Activated effector memory CD4-positive, alpha-beta T cell treated with Interleukin-2 at 50 U/mL for 16 hours (primary cell): ENCODE measurements around the gene ZNF467.

Experiments
- DNase-seq: peaks from one replicate; pipeline ENCODE4 v3.0.0-alpha.2; 2020

The ZNF467 gene

DNA sequence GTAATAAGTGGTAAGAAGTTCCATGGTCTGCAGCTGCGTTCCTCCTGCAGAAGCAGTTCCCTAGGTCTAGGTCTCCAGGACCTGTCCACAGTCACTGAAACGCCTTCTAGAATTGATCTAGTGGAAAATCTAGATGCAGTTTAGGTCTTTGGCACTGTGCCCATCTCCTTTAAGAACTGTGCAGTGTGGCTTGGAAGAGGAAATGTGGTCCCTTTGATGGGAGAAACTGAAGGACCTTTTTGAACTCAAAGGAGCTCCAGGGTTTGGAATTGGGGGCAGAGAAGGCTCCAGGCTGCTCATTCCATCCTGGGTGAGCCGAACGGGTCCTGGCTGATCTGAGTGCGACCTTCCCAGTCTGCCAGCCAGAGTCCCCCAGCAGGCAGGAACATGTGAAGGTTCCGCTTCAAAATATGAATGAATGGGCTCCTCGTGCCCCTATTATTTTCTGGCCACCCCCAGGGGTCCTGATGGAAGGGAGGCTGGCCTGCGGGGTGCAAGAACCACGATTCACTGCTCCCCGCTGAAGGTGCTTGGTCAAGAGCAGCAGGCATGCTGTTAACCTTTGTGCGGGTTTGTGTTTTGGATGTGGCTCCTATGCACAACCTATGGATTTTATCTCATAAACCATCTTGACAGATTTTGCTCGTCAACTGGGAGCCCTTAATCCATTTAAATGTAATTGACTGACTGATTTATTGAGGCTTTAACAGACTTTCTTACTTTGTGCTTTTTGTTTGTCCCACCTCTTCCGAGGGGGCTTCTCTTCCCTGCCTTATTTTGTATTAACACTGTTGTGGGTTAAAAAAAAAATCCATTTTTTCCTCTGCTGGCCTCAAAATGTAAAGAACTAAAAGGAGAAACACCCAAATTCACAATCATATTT is 36.7 kb downstream of the ZNF467 start:
- no peak for DNase-seq

DNA sequence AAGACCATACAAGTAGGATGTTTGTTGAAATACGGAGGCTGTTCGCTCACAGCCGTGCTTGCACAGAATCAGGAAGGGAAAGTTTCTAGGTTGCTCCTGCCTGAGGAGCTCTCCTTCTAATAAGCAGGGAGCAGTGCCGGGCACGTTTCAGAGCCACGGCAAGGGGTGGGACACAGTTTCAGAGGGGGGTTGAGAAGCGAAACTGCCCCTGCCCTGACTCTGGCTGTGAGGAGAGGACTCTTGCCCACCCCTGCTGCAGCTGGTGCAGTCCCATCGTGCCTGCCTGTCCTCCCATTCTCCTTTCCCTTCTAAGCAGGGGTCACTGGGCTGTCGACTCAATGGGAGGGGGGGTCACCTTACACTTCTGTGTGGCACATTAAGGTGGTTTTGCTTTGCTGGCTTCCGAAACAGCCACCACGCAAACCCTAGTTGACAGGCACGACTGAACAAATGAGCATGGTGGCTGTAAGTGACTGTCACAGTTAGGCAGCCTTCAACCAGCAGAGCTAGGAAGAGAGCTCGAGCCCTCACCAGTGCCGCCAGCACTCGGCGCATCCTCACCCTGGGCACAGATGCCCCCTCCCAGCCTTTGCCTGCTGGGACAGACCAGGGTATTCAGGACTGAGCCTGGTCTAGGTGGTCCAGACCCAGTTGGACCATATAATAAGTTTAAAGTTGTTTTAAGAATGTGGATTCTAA is 37.5 kb downstream of the ZNF467 start:
- DNase-seq, result no peak

DNA sequence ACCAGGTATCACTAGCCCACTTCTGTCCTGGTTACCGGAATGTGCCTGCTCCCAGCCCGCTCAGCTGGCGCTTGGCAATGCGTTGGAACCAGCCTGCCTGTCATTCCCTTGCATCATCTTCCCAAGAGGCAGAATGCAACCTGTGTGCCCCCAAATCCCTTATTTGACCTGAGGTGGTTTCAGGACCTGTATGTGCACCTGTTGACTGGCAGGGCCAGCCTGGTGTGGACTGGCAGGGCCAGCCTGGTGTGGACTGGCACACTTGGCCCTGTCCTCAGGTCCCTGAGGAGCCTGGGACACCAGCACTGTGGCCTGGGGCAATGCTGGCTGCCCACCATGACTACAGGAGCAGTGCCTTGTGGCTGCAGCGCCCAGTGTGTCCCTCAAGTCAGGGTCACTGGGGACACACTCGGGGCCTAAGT is 38.2 kb downstream of the ZNF467 start:
- DNase-seq, result no peak

DNA sequence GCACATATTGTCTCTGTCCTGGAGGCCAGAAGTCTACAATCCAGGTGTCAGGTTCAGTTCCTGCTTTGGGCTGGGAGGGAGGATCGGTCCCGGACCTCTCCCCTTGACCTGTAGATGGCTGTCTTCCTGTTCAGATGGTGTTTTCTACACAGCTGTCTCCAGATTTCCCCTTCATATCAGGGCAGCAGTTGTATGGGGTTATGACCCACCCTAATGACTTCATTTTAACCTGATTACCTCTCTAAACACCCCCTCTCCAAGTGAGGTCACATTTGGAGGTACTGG is 38.7 kb downstream of the ZNF467 start:
- DNase-seq, result no peak

DNA sequence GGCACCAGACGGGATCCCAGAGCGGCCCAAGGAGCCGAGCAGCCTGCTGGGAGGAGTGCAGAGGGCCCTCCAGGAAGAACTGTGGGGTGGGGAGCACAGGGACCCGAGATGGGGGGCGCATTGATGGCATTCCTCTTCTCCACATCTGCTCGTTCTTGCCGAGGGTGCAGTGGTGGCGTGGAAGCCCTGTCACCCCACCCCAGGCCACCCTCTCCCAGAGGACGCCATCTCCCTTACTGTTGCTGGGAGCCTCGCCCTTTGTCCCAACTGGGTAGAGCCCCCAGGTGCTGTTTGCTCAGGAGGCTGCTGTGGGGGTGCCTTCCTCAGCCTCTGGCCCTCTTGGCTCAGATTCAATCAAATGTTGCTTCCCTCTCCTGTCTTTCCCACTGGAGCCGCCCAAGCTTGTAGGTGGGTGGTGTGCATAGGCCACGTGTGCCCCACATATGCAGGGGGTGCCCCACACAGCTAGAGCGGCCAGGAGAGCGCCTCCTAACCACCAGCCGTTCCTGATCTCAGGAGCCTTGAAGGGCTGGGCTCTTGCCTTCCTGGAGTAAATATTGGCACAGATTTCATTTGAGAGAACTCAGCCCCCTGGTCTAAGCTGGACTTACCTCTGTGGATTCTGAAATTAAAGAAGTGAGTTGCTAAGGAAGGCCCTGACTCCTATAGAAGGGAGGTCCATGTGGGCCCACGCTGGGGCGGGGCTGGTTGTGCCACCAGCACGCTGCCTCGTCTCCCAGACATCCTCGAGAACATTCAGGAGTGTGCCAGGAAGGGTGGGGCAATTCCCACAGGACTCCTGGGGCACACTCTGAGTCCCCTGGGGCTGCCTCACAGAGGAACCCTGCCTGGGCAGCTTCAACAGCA is 39.2 kb downstream of the ZNF467 start:
- DNase-seq, result no peak

DNA sequence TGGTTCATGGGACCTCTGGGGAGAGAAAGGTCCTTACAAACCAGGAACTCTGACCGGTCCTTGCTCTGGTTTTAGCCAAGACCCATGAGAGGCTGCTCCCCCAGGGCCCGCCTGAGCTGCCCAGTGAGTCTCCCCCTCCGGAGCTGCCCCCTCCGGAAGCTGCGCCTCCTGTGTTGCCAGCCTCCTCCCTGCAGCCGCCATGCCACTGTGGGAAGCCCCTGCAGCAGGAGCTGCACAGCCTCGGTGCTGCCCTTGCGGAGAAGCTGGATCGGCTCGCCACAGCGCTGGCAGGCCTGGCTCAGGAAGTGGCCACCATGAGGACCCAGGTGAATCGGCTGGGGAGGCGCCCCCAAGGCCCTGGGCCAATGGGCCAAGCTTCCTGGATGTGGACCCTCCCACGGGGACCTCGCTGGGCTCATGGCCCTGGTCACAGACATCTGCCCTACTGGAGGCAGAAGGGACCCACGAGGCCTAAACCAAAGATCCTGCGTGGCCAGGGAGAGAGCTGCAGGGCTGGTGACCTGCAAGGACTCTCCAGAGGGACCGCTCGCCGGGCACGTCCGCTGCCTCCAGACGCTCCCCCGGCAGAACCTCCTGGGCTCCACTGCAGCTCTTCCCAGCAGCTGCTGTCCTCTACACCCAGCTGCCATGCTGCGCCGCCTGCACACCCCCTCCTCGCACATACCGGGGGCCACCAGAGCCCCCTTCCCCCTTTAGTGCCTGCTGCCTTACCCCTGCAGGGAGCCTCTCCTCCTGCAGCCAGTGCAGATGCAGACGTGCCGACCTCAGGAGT is 40.1 kb downstream of the ZNF467 start:
- no peak for DNase-seq

DNA sequence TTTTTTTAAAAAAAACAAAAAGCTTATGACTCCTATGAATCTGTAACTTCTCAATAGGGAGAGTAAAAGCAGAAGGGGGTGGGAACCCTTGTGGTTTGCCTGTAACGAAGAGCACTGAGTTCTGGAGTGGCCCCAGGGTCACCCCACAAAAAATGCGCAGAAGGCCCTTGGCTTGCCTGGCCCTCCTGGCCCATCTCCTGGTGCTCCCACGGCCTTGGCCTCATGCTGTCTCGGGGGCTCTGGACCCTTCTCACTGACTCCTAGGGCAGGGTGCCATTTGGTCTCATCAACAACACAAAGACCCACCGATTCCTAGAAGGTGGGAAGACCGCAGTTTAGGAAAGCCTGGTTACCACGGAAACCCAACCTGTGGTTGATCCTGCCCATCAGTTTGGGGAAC is 40.8 kb downstream of the ZNF467 start:
- DNase-seq, result no peak

DNA sequence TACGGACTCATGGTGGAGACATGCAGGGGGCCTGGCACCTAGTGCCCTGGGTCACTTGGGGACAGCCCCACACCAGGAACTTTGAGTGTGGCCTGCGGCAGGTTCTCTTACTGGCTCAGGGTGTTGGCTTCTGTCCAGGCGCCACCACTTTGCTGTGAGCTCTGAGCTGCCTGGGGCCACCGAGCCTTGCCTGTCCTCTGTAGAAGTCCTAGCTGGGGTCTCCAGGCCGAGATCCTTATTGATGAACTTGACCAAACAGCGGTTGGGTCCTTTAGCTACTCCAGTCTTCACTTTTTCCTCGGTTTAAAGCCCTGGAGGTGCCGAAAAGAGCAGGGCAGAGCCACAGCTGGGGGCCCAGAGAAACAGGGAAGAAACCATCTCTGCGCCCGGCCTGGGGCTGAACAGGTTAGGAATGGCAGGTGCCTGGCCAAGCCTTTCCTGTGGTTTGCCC is 41.3 kb downstream of the ZNF467 start:
- no peak for DNase-seq

DNA sequence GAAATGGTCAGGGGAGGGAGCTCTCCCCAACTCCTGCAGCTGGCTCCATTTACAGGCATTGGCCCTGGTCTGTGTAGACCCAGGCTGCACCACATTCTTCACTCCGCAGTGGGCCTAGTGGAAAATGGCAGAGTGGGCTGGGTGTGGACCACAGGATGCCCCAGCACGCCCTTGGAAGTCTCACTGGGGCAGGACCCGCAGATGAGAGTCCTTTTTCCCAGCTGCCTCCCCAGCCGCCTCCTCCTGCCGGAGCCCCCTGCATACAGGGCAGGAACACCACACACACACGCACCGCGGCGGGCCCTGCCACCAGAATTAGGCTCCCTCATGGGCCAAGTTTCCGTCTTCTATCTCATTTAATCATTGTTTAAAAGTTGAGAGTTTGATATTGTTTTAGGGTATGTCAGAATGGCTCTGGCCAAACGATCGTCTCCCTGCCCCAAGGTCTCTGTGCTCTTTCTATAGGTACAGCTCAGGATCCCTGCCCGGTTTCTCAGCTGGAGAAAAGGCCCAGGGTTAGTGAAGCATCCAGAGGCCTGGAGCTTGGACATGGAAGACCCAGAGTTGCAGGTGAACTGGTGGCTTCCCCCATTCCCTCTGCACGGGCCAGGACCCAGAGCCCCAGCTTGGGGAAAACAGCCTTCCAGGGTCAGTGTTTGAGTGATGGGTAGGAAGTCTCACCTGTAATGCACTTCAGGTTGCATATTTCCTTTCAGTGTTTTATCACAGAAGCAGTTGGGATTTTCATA is 42.0 kb downstream of the ZNF467 start:
- DNase-seq, result no peak

DNA sequence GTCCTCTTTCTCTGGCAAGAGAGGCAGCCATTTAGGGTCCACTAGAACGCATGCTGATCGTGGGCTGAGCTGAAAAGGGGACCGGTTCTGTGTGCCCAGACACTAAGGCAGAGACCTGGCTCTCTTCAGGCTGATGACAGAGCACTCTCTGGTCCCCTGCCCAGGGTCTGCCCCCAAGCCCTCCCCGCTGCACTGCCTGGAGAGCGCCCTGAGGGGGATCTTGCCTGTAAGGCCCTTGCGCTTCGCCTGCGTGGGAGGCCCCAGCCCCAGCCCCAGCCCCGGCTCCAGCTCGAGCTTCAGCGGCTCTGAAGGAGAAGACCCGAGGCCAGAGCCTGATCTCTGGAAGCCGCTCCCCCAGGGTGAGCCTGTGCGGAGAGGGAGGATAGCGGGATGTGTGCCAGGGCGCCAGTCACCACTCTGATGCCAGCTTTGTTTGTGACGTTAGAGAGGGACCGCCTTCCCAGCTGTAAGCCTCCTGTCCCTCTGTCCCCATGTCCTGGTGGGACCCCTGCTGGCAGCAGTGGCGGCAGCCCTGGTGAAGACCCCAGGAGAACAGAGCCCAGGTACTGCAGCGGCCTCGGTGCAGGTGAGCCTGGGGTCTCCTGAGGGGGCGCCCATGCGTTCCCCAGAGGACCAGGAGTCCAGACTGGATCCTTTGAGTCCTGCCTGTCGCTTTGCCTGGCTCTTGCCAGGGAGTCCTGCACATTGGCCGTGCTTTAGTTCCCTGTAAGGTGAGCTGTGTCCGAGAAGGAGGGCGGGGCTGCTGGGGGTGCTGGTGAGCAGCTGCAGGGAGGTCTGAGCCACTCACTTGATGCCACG is 43.2 kb downstream of the ZNF467 start:
- no peak for DNase-seq

DNA sequence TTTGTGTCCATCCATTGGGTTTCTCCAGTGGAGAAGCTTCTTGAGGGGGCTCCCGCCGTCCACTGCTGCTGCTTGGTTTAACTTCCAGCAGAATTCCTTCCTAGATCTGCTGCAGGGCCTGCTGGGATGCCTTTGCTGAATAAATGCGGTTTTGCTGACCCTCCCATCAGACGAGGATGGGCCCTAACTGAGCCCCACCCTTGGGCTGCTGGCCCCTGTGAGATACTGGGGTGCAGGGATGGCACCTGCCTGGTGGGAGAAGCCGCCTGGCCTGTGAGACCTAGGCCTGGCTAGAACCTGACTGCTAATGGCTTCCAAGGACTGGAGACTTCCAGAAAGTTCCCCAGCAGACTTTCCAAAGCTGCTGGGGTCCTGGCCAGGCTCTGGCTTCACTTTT is 43.8 kb downstream of the ZNF467 start:
- DNase-seq, result no peak

DNA sequence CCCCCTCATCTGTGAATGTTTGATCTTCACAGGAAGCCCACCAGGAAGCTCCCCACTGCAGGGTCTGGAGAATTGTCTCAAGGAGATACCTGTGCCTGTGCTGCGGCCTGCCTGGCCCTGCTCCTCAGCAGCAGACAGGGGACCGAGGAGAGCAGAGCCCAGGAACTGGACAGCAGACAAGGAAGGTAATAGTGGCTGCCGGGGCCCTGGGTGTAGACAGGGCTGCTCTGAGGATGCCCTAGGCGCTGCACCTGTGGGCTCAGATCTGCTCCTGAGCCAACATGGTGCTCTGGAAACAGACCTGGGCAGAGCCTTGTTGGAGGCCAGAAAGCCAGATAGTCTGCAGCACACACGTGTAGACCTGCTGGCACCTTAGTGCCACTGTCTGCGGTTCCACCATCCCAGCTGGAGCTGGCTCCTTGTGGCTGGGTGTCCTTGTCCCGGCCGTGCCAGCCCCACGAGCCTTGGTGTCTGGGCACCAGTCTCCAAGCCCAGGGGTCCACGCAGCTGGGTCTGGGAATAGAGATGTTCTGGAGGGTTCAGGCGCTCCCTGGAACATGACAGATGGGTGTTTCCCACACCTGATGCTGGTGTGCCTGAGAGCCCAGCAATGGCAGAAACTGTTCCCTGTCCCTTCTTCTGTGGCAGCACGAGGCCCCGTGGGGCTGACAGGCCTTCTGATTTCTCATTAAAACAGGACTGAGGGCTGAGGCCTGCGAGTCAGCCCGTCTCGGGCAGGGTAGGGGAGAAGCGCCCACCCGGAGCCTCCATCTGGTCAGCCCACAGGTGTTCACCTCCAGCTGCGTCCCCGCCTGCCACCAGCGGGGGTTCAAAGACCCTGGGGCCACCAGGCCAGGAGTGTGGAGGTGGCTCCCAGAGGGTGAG is 44.7 kb downstream of the ZNF467 start:
- no peak for DNase-seq

DNA sequence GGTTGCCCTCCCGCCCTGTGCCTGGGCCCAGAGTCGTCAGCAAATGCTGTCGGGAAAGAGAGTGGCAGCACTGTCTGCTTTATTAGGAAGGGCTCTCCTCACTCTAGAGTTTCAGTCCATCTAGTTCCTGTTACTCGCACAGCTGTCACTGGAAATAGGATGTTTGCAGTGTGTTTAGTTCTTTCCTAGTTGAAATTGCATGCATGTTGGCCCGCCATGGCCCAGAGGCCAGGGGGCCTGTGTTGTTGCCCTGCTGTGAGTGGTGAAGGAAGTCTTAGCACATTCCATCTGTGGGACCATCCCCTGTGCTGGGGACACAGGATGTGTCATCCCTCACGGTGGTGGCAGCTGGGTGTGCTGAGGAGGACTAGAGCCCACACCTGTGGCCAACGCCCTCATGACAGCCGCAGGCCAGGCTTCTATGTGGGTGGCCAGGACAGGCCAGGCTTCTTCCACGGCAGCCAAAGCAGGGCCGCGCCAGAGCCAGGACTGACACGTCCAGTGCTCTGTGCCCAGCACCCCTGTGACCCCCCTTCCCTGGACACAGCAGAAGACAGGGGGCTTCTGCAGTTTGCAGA is 45.4 kb downstream of the ZNF467 start:
- DNase-seq, result no peak

DNA sequence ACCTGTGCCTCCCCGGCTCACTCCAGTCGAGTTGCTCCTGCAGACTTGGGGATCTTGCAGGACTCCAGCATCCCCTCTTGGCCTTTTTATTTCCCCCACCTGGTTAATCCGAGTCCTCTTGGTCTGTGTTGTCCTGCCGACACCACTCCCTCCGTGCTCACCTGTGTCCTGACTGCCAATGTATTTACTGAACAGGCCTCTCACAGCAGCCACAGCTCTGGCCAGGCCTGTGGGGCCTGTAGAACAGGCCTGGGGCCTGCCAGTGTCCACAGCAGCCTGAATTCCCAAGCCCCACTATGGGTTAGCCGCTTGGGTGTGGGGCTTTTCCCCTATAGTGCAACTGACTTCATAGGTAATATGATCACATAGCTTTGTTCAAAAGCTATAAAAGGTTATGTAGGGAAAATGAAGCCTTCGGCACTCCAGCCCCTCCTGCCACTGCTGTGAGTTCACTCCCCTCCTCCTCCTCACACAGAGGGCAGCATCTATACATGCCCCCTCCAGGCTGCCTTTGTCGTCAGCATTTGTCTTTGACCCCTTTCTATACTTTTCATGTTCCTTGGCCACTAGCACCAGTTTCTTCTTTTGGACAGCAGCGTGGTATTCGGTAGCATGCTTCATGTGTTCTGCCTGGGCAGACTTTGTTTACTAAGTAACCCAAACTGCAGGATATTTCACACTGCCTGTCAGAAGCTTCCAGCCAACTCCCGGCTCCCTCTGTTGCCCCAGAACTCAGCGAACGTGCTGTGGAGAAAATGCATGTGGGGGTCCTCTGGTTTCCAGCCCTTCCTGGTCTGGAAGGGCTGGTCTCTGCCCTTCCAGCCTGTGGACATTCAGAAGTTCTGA is 46.1 kb downstream of the ZNF467 start:
- no peak for DNase-seq

DNA sequence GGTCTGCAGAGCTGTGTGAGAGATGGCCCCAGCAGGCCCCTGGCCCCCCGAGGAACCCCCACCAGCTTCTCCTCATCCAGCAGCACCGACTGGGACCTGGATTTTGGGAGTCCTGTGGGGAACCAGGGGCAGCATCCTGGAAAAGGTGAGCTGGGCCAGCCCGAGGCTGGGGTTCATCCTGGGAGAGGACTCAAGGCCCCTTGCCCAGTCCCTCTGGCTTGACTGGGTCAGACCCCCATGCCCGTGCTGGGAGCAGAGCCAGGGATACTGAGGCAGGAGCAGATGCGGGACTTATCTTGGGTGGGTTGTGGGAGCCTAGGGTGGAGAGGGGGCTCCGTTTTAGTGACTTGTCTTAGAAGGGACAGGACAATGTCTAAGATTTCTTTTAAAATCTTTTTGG is 47.5 kb downstream of the ZNF467 start:
- no peak for DNase-seq

DNA sequence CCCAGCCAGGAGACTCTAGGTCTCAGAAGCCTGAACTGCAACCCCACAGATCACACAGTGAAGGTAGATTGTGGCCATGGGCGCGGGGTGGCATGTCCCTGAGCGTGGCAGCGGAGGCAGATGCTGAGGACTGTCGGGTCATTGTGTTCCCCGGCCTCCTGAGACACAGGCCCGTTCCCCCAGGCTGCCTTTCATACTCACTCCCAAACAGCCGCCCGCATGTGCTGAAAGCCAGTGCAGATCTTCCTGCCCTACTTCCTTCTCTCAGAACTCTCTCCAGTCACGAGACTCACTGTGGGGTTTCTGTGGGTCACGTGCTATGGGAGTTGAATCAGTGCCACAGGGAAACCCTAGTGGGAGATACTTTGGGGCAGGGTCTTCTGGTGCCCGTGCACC is 48.0 kb downstream of the ZNF467 start:
- DNase-seq, result no peak

DNA sequence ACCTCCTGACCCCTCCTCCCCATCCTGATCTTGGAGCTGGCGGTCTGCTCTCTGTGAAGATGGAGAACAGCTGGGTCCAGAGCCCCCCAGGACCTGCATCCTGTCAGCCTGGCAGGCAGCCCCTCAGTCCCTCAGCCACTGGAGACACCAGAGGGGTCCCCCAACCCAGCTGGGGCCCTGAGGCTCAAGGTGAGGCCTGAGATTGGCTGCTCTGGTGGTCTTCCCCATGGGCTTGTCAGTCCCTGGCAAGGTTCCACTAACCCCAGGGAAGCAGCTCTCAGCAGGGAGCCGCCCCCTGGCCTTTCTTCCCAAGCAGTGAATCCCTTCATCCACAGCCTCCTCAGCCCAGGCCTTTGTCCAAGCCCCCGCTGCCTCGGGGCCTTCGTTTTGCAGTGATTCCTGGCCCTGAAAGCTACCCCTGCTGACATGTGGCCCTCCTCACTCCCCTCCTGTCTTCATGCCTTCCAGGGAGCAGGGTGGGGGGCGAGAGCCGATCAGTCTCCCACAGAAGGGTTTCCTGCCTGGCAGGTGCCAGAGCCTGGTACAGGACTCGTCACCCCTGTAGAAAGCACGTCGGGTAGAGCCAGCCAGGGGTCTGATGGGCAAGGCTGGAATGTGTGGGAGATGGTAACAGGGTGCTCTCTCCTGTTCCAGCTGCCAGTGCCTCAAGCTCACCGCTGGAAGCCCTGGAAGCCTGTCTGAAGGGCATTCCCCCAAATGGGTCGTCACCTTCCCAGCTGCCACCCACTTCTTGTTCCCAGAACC is 48.5 kb downstream of the ZNF467 start:
- DNase-seq, result no peak
